Cardiac muscle cell (in vitro differentiated cells and primary cell): ENCODE results near the gene ARHGAP45. TPM values are rescaled to one million over a fixed set of nuclear protein-coding genes. Genes with fewer than 3 reads are reported as not detected.
"Not testable (repeated sequence)": the region's sequence is repeated elsewhere in the genome, so short reads cannot be mapped to it uniquely, and the experiment has no call there.

Source experiments
- DNase-seq, 2 donors: peaks; one replicate each; pipeline versions ENCODE4 v3.0.0 to v3.0.0-alpha.2; 2010 to 2017; ENCODE audit warnings: low read depth in 1 of 2, low spot score in 1 of 2
- H3K27ac ChIP-seq: fragments of 200-600 bp; sonication (generic); 2 replicates; pipeline ENCODE4 v1.5.1; 2016
- H3K27me3 ChIP-seq: fragments of 200-600 bp; sonication (generic); 2 replicates; pipeline ENCODE4 v1.6.0; 2016; ENCODE audit warnings: control low read depth
- H3K36me3 ChIP-seq: fragments of 200-600 bp; sonication (generic); 2 replicates; pipeline ENCODE4 v1.5.1; 2016; ENCODE audit warnings: control low read depth
- H3K4me1 ChIP-seq: fragments of 200-600 bp; sonication (generic); 2 replicates; pipeline ENCODE4 v1.8.1; 2017; ENCODE audit warnings: low read depth, mild to moderate bottlenecking, mixed run types
- H3K4me3 ChIP-seq: fragments of 200-600 bp; sonication (generic); 2 replicates; pipeline ENCODE4 v1.5.1; 2016; ENCODE audit warnings: mild to moderate bottlenecking
- H3K9me3 ChIP-seq: fragments of 200-600 bp; sonication (generic); 2 replicates; pipeline ENCODE4 v1.5.1; 2017; ENCODE audit warnings: low read depth, mild to moderate bottlenecking, control low read depth
- polyA plus RNA-seq: library from polyadenylated mRNA; unstranded; fragments of >200 nt; fragmentation: Nextera tagmentation; extraction: Ambion mirVana; gene quantifications from 2 replicates; pipeline ENCODE4 v1.2.1, GENCODE V29; 2016
- total RNA-seq: library from RNA; depleted of rRNA; stranded (reverse); fragments of >200 nt; gene quantifications from 2 replicates; pipeline ENCODE4 v1.2.3, GENCODE V29; 2016
- TF ChIP-seq, protein P1 (sequence below): IDR thresholded peaks from 2 replicates; pipeline ENCODE4 v1.5.1; 2012; ENCODE audit warnings: low read depth, mild to moderate bottlenecking, low read length

Gene ARHGAP45
- total and polyA plus RNA-seq, 2 experiments from 2014 or later, result 67.5 to 88.6 TPM

GRCh38 chr19:1125601-1126467, 58.9 kb downstream of the ARHGAP45 start:
- no peaks in the 10 kb centered on the region for H3K4me1 ChIP-seq
- H3K9me3 ChIP-seq, result no peaks in the 10 kb centered on the region
- no peak for DNase-seq
- TF ChIP-seq, protein P1, sequence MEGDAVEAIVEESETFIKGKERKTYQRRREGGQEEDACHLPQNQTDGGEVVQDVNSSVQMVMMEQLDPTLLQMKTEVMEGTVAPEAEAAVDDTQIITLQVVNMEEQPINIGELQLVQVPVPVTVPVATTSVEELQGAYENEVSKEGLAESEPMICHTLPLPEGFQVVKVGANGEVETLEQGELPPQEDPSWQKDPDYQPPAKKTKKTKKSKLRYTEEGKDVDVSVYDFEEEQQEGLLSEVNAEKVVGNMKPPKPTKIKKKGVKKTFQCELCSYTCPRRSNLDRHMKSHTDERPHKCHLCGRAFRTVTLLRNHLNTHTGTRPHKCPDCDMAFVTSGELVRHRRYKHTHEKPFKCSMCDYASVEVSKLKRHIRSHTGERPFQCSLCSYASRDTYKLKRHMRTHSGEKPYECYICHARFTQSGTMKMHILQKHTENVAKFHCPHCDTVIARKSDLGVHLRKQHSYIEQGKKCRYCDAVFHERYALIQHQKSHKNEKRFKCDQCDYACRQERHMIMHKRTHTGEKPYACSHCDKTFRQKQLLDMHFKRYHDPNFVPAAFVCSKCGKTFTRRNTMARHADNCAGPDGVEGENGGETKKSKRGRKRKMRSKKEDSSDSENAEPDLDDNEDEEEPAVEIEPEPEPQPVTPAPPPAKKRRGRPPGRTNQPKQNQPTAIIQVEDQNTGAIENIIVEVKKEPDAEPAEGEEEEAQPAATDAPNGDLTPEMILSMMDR, result no peak
- no peak overlapping the region for H3K27ac ChIP-seq
- H3K4me3 ChIP-seq, result no peak overlapping the region
- H3K36me3 ChIP-seq, result peaks cover 3% of the 10 kb centered on the region
- H3K27me3 ChIP-seq, result no peaks in the 10 kb centered on the region

- Histone ChIP-seq H3K27me3 (no peaks in the 10 kb centered on the region), H3K27ac (no peak overlapping the region), H3K36me3 (peaks cover 3% of the 10 kb centered on the region), H3K9me3 (no peaks in the 10 kb centered on the region), H3K4me3 (no peak overlapping the region), H3K4me1 (peaks cover 11% of the 10 kb centered on the region)
- DNase-seq, result no peak
- TF ChIP-seq, protein P1, result no peak
Observed at GRCh38 chr19:1126984-1127760, 60.2 kb downstream of the ARHGAP45 start.

DNA sequence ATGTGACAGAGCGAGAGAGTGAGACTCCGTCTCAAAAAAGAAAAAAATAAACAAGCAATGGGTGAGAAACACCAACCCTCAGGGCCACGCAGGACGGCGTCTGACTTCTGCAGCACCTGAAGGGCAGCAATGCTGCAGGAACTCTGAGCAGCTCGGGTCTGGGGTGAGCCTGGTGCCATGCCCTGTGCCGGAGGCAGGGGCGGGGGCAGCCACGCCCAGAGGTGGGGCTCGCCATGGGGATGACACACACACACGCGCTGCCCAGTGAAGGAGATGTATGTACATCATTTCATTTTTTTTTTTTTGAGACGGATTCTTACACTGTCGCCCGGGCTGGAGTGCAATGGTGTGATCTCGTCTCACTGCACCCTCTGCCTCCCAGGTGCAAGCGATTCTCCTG, 61.1 kb downstream of the ARHGAP45 start:
- H3K9me3 ChIP-seq, result no peaks in the 10 kb centered on the region
- DNase-seq, result no peak
- H3K4me1 ChIP-seq, result peaks cover 15% of the 10 kb centered on the region
- H3K27me3 ChIP-seq, result no peaks in the 10 kb centered on the region
- peaks cover 3% of the 10 kb centered on the region for H3K36me3 ChIP-seq
- no peak overlapping the region for H3K4me3 ChIP-seq
- TF ChIP-seq, protein P1, result no peak
- no peak overlapping the region for H3K27ac ChIP-seq

GRCh38 chr19:1129084-1129483, 62.1 kb downstream of the ARHGAP45 start:
- H3K4me1 ChIP-seq, result peaks cover 15% of the 10 kb centered on the region
- H3K27ac ChIP-seq, H3K36me3 ChIP-seq, H3K27me3 ChIP-seq, H3K9me3 ChIP-seq, DNase-seq, H3K4me3 ChIP-seq: not testable (repeated sequence)

- peaks cover 15% of the 10 kb centered on the region for H3K4me1 ChIP-seq
- TF ChIP-seq, protein P1, result no peak
- no peaks in the 10 kb centered on the region for H3K9me3 ChIP-seq
- H3K36me3 ChIP-seq, result peaks cover 3% of the 10 kb centered on the region
- DNase-seq, result no peak
- no peak overlapping the region for H3K27ac ChIP-seq
- no peaks in the 10 kb centered on the region for H3K27me3 ChIP-seq
- no peak overlapping the region for H3K4me3 ChIP-seq
Observed at GRCh38 chr19:1129535-1129934, 62.6 kb downstream of the ARHGAP45 start.
